Left hindlimb (tissue), 1 donor: ENCODE measurements around the gene CXCL11.
"Not testable (repeated sequence)": the region's sequence is repeated elsewhere in the genome, so short reads cannot be mapped to it uniquely, and the experiment has no call there.

Experiments used
- DNase-seq: peaks from one replicate; pipeline ENCODE4 v3.0.0-alpha.2; 2018

The CXCL11 gene

DNA sequence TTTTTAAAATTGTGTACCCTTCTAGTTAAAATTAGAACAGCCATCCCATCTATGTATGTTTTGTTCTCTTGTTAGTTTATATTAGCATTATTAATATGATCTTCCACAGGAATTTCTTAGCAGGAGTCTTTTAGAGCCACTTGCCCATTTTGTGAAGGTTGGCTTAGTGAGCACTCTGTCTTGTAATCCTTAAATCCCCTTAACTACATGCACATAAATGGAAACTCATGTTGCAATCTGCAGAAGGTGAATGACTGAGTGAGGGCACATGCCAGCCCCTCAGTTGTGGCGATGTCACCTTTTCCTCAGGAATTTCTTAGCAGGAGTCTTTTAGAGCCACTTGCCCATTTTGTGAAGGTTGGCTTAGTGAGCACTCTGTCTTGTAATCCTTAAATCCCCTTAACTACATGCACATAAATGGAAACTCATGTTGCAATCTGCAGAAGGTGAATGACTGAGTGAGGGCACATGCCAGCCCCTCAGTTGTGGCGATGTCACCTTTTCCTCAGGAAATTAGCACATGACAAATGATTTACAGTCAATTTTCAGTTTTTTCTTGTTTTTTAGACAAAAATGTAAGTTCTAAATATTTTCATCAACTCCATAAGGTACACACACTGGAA, 37.2 kb downstream of the CXCL11 start:
- DNase-seq, result not testable (repeated sequence)

DNA sequence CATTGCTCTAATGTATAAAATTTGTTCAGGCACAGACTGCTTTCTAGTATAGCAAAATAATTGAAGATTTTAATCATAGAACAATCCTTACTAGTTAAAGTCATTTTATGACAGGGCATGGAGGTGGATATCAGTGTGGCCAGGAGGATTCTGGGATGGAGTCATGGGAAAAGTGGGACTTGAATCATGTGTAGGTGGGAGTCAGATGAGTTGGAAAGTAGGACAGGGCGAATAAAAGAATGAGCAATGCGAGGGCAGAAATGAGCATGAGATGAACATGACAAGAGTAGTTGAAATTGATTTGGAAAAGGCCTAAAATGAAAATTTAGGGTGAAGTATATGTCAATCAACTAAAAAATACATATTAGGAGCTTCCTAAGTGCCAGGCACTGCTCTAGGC, 37.9 kb downstream of the CXCL11 start:
- DNase-seq, result no peak

DNA sequence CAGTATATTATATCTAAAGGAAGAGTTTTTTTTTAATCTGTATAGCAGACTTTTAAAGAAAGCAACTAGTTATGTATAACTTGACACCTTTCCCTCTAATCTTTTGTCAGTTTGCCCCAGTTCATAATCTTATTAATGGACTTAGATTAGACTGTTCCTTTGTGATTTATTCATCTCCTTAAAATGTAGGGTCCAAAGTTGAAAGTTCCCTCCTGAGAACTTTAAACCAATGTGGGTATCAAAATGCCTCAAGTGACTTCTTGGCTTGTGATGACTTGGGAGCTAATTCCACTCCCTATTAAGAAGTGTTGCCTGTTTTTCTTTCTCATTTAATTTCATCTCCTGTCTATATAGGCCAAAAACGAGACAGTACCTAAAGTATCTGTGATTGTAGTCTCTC, 38.8 kb downstream of the CXCL11 start:
- no peak for DNase-seq

DNA sequence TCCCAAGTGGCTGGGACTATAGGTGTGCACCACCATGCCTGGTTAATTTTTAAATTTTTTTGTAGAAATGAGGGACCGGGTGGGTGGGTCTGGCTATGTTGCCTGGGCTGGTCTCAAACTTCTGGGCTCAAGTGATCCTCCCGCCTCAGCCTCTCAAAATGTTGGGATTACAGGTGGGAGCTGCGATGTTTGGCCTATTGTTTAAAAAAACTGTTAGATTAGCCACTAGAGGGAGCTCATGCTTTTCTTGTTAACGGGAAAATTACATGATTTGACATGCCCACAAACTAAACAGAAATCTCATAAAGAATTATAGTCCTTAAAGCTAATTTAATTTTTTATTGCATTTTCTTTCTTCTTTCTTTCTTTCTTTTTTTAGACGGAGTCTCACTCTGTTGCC, 40.1 kb downstream of the CXCL11 start:
- DNase-seq, result no peak

DNA sequence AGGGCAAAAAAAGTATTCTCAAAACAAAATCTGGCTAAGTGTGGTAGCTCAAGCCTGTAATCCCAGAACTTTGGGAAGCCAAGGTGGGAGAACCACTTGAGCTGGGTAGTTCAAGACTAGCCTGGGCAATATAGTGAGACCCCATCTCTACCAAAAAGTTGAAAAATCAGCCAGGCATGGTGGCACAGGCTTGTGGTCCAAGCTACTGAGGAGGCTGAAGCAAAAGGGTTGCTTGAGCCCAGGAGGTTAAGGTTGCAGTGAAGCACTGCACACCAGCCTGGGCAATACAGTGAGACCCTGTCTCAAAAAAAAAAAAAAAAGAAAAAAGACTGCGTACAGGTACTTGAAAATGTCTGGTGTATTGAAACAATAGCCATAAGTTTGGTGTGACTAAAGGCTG, 43.4 kb downstream of the CXCL11 start:
- DNase-seq, result no peak

DNA sequence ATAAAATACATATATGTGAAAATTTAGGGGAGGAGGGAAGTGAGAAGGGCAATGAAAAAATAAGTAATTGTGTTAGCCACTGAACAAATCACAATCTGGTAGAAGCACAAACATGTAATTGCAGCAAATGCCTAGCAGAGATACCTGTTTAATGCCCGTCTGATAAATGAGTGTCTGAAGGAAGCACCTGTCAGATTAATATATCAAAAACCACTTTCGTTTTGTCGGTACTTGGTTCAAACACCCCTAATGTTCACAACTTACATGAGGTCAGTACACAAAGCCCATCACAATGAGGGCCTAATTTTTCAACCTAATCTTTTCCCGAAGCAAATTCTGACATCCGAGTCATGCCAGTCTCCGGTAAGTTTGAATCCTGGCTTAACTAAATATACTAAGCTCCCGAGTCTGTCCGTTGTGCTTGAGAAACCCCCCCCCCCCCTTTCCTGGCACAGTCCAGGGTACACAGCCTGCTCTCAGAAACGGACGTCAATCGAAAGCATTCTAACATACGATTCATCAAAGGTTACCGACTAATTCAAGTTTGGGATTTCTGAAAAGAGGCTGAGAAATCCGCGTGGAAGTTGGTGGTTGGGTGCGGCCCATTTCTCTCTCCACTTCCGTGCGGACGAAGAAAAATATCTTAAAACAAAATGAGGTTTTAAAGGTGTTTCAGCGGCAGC, 45.9 kb downstream of the CXCL11 start:
- peak; percentile 35 for DNase-seq

DNA sequence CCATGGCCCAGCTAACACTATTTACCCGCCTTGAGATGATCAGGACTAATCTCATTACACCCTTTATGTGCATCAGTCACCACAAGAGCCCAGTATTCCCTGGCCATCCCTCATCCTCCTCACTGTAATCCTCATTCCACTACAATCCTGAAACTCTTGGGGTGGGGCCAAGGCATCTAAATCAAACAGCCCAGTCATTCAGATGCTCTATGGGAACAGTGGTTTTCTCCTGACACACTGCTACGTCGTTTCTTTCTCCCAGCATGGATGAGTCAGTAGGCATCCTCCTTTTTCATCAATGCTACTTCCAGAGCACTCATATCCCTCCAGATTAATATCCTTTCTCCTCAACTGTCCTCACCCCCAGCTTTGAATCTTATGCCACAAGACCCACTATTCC, 50.8 kb downstream of the CXCL11 start:
- no peak for DNase-seq
